ENCODE results near the gene RAB11FIP3.
"Not testable (repeated sequence)": the region's sequence is repeated elsewhere in the genome, so short reads cannot be mapped to it uniquely, and the experiment has no call there.

Gene RAB11FIP3

DNA sequence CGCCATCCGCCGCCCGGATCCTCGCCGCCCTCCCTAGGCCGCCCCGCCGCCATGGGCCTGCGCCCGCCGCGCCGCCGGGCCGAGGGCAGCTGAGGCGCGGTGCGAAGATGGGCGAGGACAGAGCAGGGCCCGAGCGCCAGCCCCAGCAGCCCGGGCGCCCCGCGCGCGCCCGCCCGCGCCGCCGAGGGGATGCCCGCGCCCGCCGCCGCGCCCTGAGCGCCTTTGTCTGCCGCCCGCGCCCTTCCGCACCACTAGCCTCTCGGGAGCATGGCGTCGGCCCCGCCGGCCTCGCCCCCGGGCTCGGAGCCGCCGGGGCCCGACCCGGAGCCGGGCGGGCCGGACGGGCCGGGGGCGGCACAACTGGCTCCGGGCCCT, 278 bp downstream of the RAB11FIP3 start:
- no peak for DNase-seq

DNA sequence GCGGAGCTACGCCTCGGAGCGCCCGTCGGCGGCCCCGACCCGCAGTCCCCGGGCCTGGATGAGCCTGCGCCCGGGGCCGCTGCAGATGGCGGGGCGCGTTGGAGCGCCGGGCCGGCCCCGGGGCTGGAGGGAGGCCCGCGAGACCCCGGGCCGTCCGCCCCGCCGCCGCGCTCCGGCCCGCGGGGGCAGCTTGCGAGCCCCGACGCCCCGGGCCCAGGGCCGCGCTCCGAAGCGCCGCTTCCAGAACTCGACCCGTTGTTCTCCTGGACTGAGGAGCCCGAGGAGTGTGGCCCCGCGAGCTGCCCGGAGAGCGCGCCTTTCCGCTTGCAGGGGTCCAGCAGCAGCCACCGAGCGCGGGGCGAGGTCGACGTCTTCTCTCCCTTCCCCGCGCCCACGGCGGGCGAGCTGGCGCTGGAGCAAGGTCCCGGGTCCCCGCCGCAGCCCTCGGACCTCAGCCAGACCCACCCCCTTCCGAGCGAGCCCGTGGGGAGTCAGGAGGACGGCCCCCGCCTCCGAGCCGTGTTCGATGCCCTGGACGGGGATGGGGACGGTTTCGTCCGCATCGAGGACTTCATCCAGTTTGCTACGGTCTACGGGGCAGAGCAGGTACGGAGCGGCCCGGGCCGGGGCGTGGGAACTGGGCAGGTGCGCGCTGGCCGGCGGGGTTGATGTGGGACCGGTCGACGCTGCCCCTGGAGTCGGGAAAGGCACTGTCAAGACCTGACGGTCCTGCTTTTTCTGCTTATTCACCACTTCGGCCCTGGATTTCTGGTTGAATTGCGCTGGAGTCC, 861 bp downstream of the RAB11FIP3 start:
- DNase-seq: no peak

DNA sequence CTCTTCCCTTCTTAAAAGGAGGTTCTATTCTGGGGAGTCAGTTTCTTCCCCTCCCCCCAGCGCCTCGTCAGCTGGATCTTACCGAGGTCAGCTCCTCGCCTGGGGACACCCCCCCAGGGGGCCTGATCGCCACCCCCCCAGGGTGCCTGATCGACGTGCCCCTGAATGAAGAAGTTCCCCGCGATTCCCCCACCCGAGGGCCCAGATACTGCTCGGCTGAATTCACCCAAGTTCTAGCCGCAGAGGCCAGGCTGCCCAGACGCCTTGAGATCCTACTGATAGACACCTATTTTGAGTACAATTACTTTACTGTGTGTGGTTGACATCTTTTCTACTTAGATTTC, 1.4 kb downstream of the RAB11FIP3 start:
- no peak for DNase-seq

DNA sequence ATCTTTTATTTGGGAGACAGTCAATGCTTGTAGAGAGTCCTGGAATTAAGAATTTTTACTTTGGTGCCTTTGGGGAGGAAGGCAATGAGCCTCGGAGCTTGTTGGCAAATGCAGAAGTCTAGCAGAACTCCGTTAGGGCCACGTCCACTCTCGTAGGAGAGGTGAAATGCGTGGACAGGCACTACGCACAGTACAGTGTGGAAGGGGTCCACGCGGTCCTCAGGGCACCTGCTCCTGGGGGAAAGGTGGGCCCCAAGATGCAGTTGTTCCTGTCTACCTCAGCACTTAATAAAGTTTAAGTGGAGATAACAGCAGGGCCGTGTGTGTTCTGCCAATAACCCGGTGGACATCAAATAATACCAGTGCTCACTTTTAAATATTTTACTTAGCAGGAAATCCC, 1.8 kb downstream of the RAB11FIP3 start:
- DNase-seq: no peak

DNA sequence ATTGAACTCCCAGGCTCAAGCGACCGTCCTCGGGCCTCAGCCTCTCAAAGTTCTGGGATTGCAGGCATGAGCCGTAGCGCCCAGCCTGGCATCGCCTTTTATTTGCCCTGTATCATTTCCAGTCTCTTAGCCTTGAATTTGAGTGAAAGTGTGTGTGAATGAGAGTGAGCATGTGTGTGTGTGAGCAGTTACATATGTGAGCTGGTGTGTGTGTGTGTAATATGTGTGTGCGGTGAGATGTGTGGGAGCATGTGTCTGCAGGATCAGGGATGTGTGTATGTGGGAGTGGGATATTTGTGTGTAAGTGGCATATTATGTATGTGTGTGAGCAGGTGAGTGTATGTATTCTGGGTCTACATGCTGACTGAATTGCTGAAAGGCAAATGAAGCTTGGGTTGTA, 5.5 kb downstream of the RAB11FIP3 start:
- DNase-seq: no peak

DNA sequence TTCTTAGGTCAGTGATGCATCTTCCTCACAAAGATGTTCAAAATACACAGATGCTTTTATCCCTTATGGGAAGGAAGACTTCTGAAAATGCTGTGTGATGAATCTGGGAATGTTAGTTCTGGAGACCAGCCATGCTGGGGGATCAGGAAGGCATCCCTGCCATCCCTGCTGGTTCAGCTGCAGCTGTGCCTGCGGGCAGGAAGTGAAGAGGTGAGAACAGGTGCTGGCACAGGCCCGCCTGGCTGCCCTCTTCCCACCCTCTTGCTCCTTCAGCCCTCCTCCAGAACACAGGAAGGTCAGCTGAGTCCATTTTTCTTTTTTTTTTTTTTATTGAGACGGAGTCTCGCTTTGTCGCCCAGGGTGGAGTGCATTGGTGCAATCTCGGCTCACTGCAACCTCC, 15.2 kb downstream of the RAB11FIP3 start:
- DNase-seq: no peak

DNA sequence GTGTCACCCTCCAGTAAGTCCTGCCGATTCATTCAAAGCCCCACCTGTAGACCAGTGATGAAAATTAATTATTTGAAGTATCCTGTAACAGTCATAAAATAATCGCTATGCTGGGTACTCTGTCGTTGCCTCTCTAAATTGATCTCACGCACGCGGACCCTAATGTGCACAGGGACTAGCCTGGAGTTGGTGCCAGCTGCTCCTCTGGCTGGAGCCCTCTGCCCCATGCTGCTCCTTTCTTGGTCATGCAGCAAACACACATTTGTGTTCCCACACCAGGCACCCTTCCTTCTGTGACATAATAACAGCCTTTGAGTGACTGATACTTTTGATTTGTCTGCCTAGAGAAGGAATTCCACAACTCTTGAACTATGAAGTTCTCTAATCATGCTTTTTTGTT, 16.0 kb downstream of the RAB11FIP3 start:
- DNase-seq: no peak

DNA sequence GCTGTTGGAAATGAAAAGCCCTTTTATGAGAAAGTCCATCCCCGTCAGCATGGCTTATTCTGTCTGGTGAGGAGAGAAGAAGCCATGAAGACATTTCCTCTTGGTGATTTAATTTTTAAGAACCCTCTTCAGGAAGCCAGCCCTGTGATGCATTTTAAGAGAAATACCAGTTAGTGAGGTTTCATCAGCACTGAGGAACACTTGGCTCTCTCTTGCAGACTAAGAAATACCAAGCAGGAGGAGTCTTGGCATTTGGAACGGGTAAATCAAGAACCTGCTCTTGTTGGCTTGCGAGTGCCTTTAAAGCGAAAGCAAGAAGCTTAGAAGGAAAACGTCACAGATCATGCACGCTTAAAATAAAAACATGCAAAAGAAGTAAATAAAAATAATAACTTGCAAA, 17.5 kb downstream of the RAB11FIP3 start:
- no peak for DNase-seq

DNA sequence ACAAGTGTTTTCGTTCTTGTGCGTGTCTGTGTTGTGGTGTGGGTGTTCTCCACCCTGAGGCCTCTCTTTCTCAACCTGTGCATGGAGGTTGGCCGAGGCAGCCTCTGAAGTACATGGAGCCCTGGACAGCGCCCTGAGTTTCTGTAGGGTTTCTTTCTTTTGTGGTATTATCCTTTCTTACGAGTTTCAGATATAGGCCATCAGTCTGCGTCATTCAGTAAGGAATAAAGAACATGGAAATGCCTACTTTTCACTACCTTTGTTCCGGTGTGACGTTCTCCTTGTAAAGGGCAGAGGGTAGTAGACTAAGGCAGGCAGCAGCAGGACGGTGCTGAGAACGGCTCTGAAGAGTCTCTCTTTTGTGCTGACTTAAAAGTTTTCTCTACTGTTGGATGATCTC, 18.6 kb downstream of the RAB11FIP3 start:
- DNase-seq: no peak

DNA sequence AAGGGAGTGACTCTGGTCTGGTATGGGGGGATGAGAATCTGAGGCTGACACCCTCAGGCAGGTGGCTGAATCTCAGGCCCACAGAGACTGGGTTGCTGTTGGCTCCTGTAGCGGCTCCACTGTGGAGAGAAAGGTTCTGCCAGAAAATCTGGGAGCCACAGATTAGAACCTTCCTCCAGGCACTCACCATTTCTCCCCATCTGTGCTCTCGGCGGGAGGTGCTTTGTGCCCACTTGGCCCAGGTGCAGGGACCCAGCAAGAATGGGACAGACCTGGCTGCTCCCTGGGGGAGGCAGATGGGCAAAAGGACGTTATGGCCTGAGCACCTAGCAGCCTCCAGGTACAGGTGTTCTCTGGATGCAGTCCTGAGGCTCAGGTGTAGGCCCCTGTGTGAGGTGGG, 20.1 kb downstream of the RAB11FIP3 start:
- no peak for DNase-seq

DNA sequence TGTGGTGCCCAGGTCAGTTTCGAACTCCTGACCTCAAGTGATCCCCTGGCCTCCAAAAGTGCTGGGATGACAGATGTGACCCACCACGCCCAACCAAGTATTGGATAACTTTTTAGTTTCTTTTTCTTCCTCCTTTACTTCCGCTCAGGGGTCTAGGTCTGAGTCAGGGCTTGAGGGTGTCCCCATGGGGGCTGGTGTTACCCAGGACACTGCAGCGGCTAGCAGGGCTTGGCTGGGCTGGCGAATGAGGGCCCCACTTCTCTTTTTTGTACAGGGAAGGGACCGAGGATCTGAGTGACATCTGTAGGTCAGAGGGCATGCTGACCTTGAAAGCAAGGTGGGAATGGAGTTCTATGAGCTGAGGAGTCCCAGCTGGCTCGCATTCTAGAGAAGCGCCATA, 24.9 kb downstream of the RAB11FIP3 start:
- DNase-seq: no peak

DNA sequence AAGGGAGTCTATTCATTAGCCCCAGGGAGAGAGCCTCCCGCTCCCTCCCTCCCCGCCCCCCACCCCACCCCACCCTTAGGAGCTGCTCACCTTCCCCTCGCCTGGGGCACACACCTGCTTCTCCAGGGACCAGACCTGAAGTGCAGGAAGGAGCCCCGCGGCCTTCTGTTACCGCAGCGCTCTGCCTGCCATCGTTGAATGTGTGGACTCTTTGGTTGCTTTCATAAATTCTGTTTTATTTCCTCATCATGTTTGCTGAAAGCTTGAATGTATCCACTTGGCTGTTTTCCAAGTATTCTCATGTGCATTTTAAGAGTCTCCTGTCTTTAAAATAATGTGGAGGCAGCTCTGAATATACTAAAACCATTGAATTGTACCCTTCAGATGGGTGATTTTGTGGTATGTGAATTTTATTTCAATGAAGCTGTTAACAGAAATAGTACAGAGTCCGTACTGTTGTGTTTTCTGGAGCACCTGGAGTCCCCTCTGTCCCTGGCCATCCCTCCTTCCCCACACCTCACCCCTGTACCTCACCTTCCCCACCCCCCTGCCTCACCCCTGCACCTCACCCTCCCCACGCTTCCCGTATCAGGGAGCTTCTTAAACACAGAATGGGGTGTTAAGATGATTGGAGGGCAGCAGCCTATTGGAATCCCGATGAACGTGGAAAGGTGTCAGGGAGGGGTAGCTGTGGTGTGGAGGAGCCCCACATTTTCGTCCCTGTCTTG, 25.5 kb downstream of the RAB11FIP3 start:
- DNase-seq: peak; percentile 84

DNA sequence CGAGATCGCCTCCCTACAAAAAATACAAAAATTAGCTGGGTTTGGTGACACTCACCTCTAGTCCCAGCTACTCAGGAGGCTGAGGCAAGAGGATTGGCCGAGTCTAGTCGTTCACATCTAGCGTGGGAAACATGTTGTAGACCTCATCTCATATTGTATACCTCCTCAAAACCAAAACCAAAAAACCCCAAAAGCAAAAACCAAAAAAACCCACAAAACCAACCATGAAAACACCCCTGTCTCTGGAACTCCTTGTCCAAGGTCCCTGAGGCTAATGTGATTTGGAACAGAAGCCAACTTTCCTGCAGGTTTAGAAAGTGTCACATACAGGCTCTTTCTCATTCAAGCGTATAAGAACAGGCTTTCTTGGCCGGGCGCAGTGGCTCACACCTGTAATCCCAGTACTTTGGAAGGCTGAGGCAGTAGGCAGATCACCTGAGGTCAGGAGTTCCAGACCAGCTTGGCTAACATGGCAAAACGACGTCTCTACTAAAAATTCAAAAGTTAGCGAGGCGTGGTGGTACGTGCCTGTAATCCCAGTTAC, 29.0 kb downstream of the RAB11FIP3 start:
- no peak for DNase-seq

DNA sequence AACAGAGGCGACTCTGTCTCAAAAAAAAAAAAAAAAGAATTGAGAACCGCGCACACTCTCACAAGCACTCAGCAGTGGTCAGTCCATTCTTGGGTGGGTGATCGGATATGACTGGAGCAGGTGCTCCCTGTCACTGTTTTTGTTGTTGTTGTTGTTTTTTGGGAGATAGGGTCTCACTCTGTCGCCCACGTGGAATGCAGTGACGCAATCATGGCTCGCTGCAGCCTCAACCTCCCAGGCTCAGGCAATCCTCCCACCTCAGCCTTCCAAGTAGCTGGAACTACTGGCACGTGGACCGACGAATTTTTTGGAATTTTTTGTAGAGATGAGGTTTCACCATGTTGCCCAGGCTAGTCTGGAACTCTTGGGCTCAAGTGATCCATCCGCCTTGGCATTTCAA, 30.0 kb downstream of the RAB11FIP3 start:
- no peak for DNase-seq

DNA sequence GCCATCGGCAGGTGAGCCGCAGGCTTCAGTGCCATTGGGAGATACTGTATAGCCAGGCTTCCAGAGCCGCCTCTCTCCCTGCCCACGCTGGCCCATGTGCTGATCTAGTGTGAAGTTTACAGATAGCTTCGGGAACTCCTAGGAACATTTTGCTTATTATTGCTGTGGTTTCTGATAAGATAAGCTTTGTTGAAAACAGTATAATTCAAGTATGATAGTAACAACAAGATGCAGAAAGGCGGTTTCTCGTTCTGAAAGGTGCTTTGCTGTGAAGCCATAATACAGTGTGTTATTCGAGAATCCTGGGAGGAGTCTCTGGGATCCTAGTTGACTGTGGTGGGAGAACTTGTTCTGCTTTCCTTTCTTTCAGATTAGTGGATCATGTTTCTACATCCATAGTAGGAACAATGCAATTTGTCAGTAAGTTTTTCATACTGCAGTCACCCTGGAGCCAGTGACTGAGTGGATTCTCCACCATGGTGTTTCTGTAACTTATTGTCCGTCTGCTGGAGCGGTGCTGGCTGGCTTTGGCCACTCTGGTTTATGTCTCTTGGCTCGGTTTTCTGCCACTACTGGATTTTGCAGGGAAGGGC, 31.5 kb downstream of the RAB11FIP3 start:
- DNase-seq: no peak

DNA sequence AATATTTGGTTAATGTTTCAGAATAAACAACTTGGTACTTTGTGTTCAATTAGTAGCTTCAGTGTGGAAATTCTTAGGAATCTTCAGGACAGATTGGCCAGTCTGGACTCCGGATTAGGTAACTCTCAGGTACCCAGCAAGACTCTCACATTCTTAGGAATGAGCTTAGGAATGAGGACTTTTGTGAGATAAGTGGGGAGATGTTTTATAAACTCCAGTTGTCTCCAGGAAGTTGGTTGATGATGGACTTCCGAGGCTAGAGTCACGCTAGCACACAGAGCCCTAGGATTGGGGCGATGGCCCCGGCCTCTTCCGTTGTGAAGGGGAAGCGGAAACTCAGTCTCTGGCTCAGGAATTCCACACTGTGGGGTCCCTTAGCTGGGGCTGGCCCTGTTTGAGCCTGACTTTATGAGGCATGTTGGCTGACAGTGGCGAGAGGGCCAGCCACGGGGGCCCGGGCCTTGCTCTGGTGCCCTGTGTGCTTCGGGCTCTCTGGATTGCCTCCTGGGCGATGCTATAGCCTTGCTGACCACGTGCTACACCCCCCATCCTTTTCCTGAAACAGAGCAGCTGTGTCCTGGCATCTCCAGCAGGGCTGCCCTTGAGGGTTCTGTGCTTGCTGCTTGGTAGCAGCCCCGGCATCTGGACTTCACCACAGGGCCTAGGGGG, 32.4 kb downstream of the RAB11FIP3 start:
- no peak for DNase-seq

DNA sequence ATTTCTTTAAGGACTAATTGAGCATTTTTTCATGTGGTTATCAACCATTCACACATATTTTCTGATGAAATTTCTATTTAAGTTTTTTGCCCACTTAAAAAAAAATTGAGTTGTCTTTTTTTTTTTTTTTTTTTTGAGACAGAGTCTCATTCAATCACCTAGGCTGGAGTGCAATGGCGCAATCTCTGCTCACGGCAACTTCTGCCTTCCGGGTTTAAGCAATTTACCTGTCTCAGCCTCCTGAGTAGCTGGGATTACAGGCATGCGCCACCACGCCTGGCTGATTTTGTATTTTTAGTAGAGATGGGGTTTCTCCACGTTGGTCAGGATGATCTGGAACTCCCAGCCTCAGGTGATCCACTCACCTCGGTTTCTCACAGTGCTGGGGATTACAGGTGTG, 34.3 kb downstream of the RAB11FIP3 start:
- DNase-seq: no peak

DNA sequence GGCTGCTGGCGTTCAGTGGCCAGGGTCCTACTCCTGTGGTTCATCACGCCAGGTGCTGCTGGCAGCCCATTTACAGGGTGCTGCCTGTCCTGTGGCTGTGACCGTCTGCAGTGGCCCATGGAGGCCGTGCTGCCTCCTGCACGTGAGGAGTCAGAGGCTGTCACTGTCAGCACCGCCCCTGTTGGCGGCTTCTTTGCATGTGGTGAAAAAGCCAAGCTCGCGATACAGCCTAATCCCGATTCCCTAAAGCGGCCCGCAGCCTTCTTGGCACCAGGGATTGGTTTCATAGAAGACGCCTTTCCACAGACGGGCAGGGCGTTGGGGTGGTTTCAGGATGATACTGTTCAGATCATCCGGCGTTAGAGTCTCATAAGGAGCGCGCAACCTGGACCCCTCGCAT, 35.3 kb downstream of the RAB11FIP3 start:
- DNase-seq: no peak

DNA sequence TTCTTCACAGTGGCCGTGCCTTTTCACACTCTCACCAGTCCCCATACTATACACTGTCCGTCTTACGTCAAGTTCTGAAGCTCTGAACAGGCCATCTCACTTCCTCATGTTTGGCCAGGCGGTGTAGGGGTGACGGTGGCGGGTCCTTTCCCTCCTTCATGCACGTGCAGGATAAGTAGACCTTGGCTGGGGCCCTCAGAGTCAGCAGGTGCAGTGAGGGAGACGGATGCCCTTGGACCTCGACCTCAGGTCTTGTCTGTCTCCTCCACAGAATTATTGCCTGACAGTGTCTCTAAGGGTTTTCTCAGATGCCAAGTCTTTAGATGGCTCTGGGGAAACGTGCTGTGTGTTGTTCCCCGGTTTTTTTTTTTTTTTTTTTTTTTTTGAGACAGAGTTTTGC, 37.6 kb downstream of the RAB11FIP3 start:
- DNase-seq: no peak

DNA sequence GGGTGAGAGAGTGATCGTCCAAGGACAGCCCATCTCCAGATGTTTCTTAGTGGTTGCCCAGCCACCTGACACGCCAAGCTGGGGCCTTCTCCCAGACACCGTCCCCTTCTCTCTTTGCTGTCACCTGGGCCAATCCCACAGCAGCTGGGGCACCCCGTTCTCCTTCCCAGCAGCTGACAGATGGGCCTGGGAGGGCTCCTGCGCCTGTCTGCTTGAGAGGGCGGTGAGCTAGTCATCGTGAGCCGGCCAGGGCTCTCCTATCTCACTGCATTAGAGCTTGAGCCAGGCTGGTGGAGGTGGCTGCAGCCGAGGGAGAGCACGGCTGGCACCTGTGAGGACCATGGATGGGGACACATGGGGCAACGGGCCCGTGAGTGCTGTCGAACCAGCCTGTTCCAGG, 41.2 kb downstream of the RAB11FIP3 start:
- no peak for DNase-seq

DNA sequence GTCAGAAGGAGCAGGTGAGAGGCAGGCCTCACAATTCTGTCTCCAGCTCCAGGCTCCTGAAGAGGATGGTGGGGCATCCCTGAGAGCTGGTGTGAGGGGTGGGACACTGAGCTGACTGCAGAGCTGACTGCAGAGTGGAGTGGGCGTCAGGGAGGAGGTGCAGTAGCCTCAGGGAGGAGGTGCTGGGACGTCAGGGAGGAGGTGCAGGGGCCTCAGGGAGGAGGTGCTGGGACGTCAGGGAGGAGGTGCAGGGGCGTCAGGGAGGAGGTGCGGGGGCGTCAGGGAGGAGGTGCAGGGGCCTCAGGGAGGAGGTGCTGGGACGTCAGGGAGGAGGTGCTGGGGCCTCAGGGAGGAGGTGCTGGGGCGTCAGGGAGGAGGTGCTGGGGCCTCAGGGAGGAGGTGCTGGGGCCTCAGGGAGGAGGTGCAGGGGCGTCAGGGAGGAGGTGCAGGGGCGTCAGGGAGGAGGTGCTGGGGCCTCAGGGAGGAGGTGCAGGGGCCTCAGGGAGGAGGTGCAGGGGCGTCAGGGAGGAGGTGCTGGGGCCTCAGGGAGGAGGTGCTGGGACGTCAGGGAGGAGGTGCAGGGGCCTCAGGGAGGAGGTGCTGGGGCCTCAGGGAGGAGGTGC, 41.9 kb downstream of the RAB11FIP3 start:
- DNase-seq: not testable (repeated sequence)

DNA sequence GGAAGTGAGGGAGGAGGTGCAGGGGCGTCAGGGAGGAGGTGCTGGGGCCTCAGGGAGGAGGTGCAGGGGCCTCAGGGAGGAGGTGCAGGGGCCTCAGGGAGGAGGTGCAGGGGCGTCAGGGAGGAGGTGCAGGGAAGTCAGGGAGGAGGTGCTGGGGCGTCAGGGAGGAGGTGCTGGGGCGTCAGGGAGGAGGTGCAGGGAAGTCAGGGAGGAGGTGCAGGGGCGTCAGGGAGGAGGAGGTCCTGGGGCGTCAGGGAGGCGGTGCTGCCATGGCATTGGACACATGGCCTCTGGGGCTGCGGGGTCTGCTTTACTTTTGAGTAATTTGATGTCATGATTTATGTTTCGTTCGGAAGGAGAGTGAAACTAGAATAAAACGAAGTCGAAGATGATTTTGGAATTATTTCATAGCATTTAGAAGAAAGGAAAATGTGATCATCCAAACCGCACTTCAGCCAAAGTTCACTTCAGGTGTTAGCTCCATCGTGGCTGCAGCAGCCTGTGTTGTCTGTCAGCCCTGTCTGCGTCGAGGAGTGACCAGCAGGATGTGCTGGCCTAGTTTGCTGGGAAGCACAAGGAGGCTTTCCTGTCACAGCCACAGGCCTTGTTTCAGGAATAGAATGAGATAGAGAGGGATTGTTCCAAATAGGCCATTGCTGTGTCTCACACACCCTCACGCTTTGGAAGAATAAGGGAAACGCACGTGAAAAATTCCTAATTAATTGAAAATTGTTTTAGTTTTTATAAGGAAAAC, 42.8 kb downstream of the RAB11FIP3 start:
- no peak for DNase-seq

All from NCI-H2081 treated with DMSO at 0.1 percent for 48 hours (cell line).